HepG2 (cell line): ENCODE measurements around the gene TIMM10. TPM values are rescaled to one million over a fixed set of nuclear protein-coding genes. Genes with fewer than 3 reads are reported as not detected.

Source experiments
- ATAC-seq: fragments of 200-7000 bp; cut with Tn5 transposase; 3 replicates; pipeline ENCODE4 v1.9.1; 2020; ENCODE audit warnings: mild to moderate bottlenecking, moderate library complexity
- BruUV-seq: library from RNA; stranded (reverse); fragments of 400-500 nt; replicated peaks from 2 replicates; lab custom pipeline; 2021; lab: Mats Ljungman, UMichigan
- CTCF ChIA-PET: fragments of 300-600 bp; formaldehyde crosslinking; extraction: SDS; loops from one replicate; lab custom pipeline; 2021; ENCODE audit warnings: low total read pairs, inconsistent platforms, low intra/inter-chr PET ratio; lab: Yijun Ruan, JAX
- POLR2A ChIA-PET: fragments of 350-600 bp; sonication (Branson Sonifier 250); formaldehyde crosslinking; loops from one replicate; lab custom pipeline; 2020; ENCODE audit warnings: antibody characterized with exemption, inconsistent platforms; lab: Yijun Ruan, JAX
- DNase-seq: peaks from one replicate; pipeline ENCODE4 v3.0.0-alpha.2; 2015; ENCODE audit warnings: low spot score
- FAIRE-seq: peaks from 3 replicates; lab custom pipeline; 2011; peaks lifted over from hg19 to GRCh38; lab: Jason Lieb, UNC
- H2AFZ ChIP-seq: one replicate; pipeline ENCODE4 v1.6.1; 2011; ENCODE audit warnings: low read length, inconsistent platforms
- H3K27ac ChIP-seq: fragments of 300-600 bp; 3 replicates; pipeline ENCODE4 v1.8.0; 2011; ENCODE audit warnings: mixed run types, mild to moderate bottlenecking, mixed read lengths, low read length, inconsistent platforms; ENCODE audit not compliant: insufficient read depth; ENCODE audit errors: extremely low read length
- H3K27me3 ChIP-seq, 2 experiments: fragments of 200-600 bp in 1 of 2; 2 replicates in 1 of 2; 3 replicates in 1 of 2; pipeline versions ENCODE4 v1.6.0 to v1.8.0; 2011; ENCODE audit warnings: low read length in 2 of 2, mild to moderate bottlenecking in 2 of 2, moderate library complexity in 2 of 2, inconsistent platforms in 1 of 2; ENCODE audit not compliant: insufficient read depth in 2 of 2, control insufficient read depth in 1 of 2
- H3K36me3 ChIP-seq, 2 experiments: fragments of 200-600 bp in 1 of 2; replicated peaks in 1 of 2; 2 replicates in 1 of 2; 3 replicates in 1 of 2; pipeline versions ENCODE4 v1.5.1 to v1.8.0; 2011; ENCODE audit warnings: low read length in 2 of 2, inconsistent platforms in 1 of 2; ENCODE audit not compliant: insufficient read depth in 2 of 2, control insufficient read depth in 1 of 2
- H3K4me1 ChIP-seq: 2 replicates; pipeline ENCODE4 v1.5.1; 2012; ENCODE audit warnings: low read length, inconsistent platforms; ENCODE audit not compliant: insufficient read depth
- H3K4me2 ChIP-seq: 2 replicates; pipeline ENCODE4 v1.6.0; 2011; ENCODE audit warnings: low read depth, low read length, inconsistent platforms
- H3K4me3 ChIP-seq, 3 experiments: fragments of 200-600 bp in 1 of 3; sonication (generic), shearing (Covaris generic) in 1 of 3; replicated peaks in 1 of 3; 2 replicates each; pipeline ENCODE4 v1.5.1; 2011 to 2016; ENCODE audit warnings: low read length in 3 of 3, inconsistent platforms in 2 of 3, low read depth in 2 of 3, mild to moderate bottlenecking in 2 of 3, control low read depth in 1 of 3, mixed read lengths in 1 of 3; ENCODE audit not compliant: insufficient read depth in 1 of 3
- H3K79me2 ChIP-seq: one replicate; pipeline ENCODE4 v1.6.1; 2011; ENCODE audit warnings: low read length, inconsistent platforms; ENCODE audit not compliant: insufficient read depth
- H3K9ac ChIP-seq: 2 replicates; pipeline ENCODE4 v1.6.0; 2011; ENCODE audit warnings: mild to moderate bottlenecking, low read depth, low read length, inconsistent platforms; ENCODE audit not compliant: insufficient read depth
- H3K9me3 ChIP-seq: 2 replicates; pipeline ENCODE4 v1.5.1; 2012; ENCODE audit warnings: mild to moderate bottlenecking, low read length
- H4K20me1 ChIP-seq: 2 replicates; pipeline ENCODE4 v1.6.0; 2011; ENCODE audit warnings: inconsistent platforms, mild to moderate bottlenecking, low read length, moderate library complexity; ENCODE audit not compliant: insufficient read depth
- ZKSCAN8 ChIP-seq: IDR thresholded peaks from 2 replicates; pipeline ENCODE4 v1.6.1; 2016; ENCODE audit warnings: borderline replicate concordance, missing genetic modification reagents, missing compliant biosample characterization
- ZNF558 ChIP-seq: sonication (generic); formaldehyde crosslinking; IDR thresholded peaks from 2 replicates; pipeline ENCODE4 v1.9.0; 2022; ENCODE audit warnings: mild to moderate bottlenecking, missing genetic modification reagents, borderline replicate concordance
- ZNF577 ChIP-seq: sonication (generic); formaldehyde crosslinking; IDR thresholded peaks from 2 replicates; pipeline ENCODE4 v1.4.0; 2020; ENCODE audit warnings: mild to moderate bottlenecking, low read depth, missing genetic modification reagents, borderline replicate concordance
- WGBS: methylation state at CpG from one replicate; pipeline ENCODE4 v1.1.6; 2017; ENCODE audit warnings: low lambda C conversion rate; 5-methylcytosine and 5-hydroxymethylcytosine counted together
- in situ Hi-C: cut with HindIII; loops from 2 replicates; pipeline ENCODE4 v1.10.0; 2017; ENCODE audit warnings: low pct_unique_long_range_greater_than_20kb; ENCODE audit not compliant: extremely low pct_ligation_motif_present
- intact Hi-C: fragments of 100-400 bp; cut with micrococcal nuclease; formaldehyde crosslinking; loops from one replicate; pipeline ENCODE4 v1.10.0; 2022; ENCODE audit not compliant: unreplicated experiment
- polyA plus RNA-seq, 8 experiments: library from polyadenylated mRNA; depleted of rRNA in 3 of 8; stranded (reverse) in 7 of 8; unstranded in 1 of 8; fragments of >200 nt; fragmentation: Illumina TruSeq in 4 of 8; extraction: Trizol in 4 of 8; gene quantifications; 2 replicates each; pipeline versions ENCODE4 v1.2.1 to v1.2.3, GENCODE V29; 2011 to 2016; ENCODE audit warnings: low read depth in 4 of 8, missing spikeins in 1 of 8, mixed read lengths in 1 of 8; ENCODE audit not compliant: insufficient read depth in 1 of 8
- total RNA-seq, 5 experiments: library from RNA; depleted of rRNA; stranded (reverse); fragments of >200 nt; fragmentation: Illumina TruSeq; extraction: Trizol; gene quantifications; 2 replicates each; pipeline ENCODE4 v1.2.3, GENCODE V29; 2016; ENCODE audit warnings: low read depth in 1 of 5
- TF ChIP-seq, protein P1 (sequence below): sonication (generic); formaldehyde crosslinking; IDR thresholded peaks from 2 replicates; pipeline ENCODE4 v1.4.0; 2020; ENCODE audit warnings: mild to moderate bottlenecking, missing genetic modification reagents, borderline replicate concordance

Gene TIMM10
- total and polyA plus RNA-seq, 2 of the 13 experiments (the other 11 are each of a cell fraction or from before 2014, with no cell fraction given), result 67.8 to 82.2 TPM

- ChIA-PET CTCF (no interaction called here), POLR2A (no interaction called here)
- Histone ChIP-seq H3K79me2 (no peaks in the 10 kb centered on the region), H3K9ac (no peak overlapping the region), H3K4me2 (no peak overlapping the region), H3K27me3 (no peaks in the 10 kb centered on the region), H3K36me3 (no peaks in the 10 kb centered on the region), H2AFZ (no peak overlapping the region), H3K4me1 (peaks cover 7% of the 10 kb centered on the region), H4K20me1 (no peaks in the 10 kb centered on the region), H3K27ac (no peak overlapping the region), H3K4me3 (no peak overlapping the region), H3K9me3 (no peaks in the 10 kb centered on the region)
- BruUV-seq, result no TSS peak
- intact Hi-C loops, result no loop called here
- ATAC-seq (no peak), FAIRE-seq (no peak), DNase-seq (no peak)
- 30% methylated on average over 4 of the region's 4 CpGs for WGBS
- in situ Hi-C loops, result no loop called here
- TF ChIP-seq ZNF558 (no peak), ZKSCAN8 (CRISPR knock-in tag) (no peak), ZNF577 (CRISPR knock-in tag) (no peak)
Observed at GRCh38 chr11:57574061-57574460, 43.5 kb upstream of the TIMM10 start.

GRCh38 chr11:57571606-57572005 lies 41.1 kb upstream of the TIMM10 start:
- Histone ChIP-seq H3K9me3 (no peaks in the 10 kb centered on the region), H3K27ac (no peak overlapping the region), H4K20me1 (no peaks in the 10 kb centered on the region), H3K4me3 (no peak overlapping the region), H3K79me2 (no peaks in the 10 kb centered on the region), H3K9ac (no peak overlapping the region), H2AFZ (no peak overlapping the region), H3K36me3 (no peaks in the 10 kb centered on the region), H3K4me1 (peaks cover 16% of the 10 kb centered on the region), H3K4me2 (no peak overlapping the region), H3K27me3 (no peaks in the 10 kb centered on the region; a peak in 1 of 5 replicates)
- WGBS, result 42% methylated on average over 2 of the region's 2 CpGs
- CTCF ChIA-PET, result interaction anchor here (1.8 kb wide), 1 partner anchor 74 kb away, joined by 3 read pairs; no protein-coding TSS in a partner anchor
- POLR2A ChIA-PET, result no interaction called here
- no peak for ATAC-seq
- BruUV-seq, result no TSS peak
- FAIRE-seq, result no peak
- TF ChIP-seq, protein P1, sequence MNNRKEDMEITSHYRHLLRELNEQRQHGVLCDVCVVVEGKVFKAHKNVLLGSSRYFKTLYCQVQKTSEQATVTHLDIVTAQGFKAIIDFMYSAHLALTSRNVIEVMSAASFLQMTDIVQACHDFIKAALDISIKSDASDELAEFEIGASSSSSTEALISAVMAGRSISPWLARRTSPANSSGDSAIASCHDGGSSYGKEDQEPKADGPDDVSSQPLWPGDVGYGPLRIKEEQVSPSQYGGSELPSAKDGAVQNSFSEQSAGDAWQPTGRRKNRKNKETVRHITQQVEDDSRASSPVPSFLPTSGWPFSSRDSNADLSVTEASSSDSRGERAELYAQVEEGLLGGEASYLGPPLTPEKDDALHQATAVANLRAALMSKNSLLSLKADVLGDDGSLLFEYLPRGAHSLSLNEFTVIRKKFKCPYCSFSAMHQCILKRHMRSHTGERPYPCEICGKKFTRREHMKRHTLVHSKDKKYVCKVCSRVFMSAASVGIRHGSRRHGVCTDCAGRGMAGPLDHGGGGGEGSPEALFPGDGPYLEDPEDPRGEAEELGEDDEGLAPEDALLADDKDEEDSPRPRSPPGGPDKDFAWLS (CRISPR knock-in tag), result no peak
- intact Hi-C loops, result no loop called here
- in situ Hi-C loops, result no loop called here
- DNase-seq, result no peak
